SW480 (cell line): ENCODE measurements around the gene ACYP1.

Experiments
- DNase-seq: peaks from one replicate; pipeline ENCODE4 v3.0.0-alpha.2; 2016; ENCODE audit warnings: low spot score

ACYP1 gene

DNA sequence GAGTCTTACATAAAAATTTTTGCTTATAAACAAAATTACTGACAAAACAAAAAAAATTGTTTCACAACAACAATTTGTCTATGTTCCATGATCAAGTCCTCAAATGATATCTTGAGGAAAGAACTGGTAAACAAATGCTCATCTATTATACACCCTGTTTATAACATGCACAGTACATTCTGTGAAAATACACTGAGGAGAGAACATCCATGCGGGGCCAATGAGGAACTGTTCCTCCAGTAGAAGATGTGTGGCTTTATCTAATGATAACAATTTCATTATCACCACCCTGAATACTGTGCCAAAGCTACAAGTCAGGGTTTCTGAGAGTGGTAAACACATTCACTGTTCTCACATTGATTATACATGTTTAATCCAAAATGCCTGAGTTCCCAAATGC, 23.3 kb downstream of the ACYP1 start:
- DNase-seq, result no peak

- no peak for DNase-seq
Observed at GRCh38 chr14:75032939-75033338, 30.9 kb downstream of the ACYP1 start.

GRCh38 chr14:75030147-75030546, 33.7 kb downstream of the ACYP1 start:
- DNase-seq, result no peak

- no peak for DNase-seq
Observed at GRCh38 chr14:75025876-75026275, 37.9 kb downstream of the ACYP1 start.

- DNase-seq, result no peak
Observed at GRCh38 chr14:75025082-75025481, 38.7 kb downstream of the ACYP1 start.

- no peak for DNase-seq
Observed at GRCh38 chr14:75023108-75023507, 40.7 kb downstream of the ACYP1 start.

GRCh38 chr14:75022655-75023054, 41.2 kb downstream of the ACYP1 start:
- DNase-seq, result peak; percentile 49

GRCh38 chr14:75018694-75019093, 45.1 kb downstream of the ACYP1 start:
- no peak for DNase-seq

GRCh38 chr14:75016815-75017214, 47.0 kb downstream of the ACYP1 start:
- DNase-seq, result no peak

DNA sequence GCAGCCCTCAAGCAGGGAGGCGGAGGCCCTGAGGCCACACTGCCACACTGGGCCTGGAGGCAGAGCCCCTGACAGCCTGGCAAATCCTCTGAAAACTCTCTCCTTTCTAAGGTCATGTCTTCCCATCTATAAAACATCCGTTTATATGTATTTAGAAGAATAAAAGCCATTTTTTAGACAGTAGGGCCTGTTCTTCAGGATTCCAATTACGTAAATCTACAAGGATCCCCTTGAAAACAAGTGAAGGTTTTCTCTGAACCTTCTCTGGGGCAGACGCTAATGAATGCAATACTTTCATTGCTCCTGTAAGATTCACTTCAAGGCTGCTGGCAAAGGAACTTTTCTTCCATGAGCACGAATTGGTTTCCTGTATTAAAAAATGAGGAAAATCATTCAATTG, 48.3 kb downstream of the ACYP1 start:
- no peak for DNase-seq

DNA sequence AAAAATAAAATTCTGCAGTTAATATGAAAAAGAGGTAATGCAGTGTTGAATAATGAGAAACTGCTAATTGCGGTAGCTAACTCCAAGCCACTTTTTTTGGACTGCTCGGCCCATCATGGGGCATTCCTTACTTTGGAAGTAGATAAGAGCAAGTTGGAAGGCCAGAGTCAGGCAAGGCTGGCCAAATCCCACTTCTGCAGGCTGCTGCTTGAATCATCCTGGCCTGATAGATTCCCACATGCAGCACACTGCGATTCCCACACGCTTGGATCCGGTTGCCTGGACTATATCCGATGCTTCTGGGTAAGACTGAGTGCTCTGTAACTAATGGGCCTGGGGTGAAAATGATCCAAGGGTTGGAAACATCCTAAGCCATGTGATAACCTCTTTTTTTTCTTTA, 50.5 kb downstream of the ACYP1 start:
- no peak for DNase-seq

- DNase-seq, result no peak
Observed at GRCh38 chr14:75011356-75011994, 52.3 kb downstream of the ACYP1 start.

DNA sequence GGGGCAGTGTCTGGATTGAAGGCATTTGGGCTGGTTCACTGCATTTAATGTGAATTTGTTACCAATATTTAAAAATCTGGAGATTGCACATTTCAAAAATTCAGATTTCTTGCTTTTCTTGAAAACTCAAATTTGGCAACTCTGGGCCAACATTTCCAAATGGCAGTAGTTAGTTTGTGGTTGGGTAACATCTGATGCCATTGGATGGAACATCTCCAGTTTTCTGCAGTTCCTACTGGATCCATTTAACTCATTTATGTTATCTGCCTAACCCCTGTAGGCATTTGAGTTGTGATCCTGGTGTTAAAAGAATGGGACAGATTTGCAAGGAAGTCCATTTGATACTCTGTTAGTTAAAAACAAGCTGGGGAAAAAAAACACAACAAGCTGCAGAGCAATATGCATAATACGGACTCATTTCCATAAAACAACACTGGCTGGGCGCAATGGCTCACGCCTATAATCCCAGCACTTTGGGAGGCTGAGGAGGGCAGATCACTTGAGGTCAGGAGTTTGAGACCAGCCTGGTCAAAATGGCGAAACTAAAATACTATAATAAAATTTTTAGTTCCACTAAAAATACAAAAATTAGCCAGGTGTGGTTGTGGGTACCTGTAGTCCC, 53.2 kb downstream of the ACYP1 start:
- DNase-seq, result no peak

- no peak for DNase-seq
Observed at GRCh38 chr14:75009176-75009575, 54.6 kb downstream of the ACYP1 start.

DNA sequence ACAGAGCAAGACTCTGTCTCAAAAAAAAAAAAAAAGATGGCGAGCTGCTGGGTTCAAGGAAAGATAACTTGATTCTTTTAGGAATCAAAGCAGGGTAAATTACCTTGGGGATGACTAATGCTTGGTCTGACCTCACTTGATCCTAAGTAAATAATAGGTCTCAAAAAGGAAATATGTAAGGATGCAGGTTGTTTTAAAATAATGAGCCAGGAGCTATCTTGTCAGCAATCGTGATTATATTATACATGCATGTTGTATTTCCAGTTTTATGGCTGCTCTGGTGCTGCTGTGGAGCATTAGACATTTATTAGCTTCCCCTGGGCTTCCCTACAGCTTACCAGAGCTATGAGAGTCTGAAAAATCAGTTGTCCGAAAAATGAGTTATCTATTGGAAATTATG, 58.5 kb downstream of the ACYP1 start:
- DNase-seq, result no peak

DNA sequence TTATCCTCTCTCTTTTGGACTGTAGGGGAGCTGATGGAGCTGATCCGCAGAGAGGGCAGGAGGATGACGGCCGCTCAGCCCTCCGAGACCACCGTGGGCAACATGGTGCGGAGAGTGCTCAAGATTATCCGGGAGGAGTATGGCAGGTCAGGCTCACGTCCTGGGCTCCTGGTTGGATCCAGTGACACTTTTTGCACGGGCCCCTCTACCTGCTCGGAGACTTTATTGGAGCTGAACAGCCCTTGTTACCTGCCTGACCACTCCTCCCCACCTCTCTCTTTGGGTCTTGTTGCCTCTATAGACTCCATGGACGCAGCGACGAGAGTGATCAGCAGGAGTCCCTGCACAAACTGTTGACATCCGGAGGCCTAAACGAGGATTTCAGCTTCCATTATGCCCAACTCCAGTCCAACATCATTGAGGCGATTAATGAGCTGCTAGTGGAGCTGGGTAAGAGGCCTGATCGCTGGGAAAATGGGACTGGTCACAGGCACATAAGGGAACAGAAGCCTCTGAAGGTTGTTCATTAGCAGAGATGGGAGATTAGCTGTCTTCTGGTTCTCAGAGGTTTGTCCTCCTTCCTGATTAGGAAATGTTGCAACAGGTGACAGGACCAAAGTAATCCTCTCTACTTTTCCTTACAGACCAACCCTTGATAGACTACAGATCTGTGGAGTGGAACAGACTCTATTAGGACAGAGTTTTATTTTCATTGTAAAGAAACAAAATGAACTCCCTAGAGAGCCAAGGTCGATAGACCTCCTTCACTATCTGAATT, 60.4 kb downstream of the ACYP1 start:
- no peak for DNase-seq
